Measurements from ENCODE around the gene KLF9.

Gene KLF9

GRCh38 chr9:70421272-70422180, 7.1 kb upstream of the KLF9 start:
- DNase-seq = no peak

GRCh38 chr9:70420441-70421271, 6.2 kb upstream of the KLF9 start:
- DNase-seq = peak; percentile 82

- DNase-seq = peak; percentile 71
Observed at GRCh38 chr9:70419556-70420440, 5.3 kb upstream of the KLF9 start.

GRCh38 chr9:70418822-70419555, 4.5 kb upstream of the KLF9 start:
- DNase-seq = peak; percentile 55

DNA sequence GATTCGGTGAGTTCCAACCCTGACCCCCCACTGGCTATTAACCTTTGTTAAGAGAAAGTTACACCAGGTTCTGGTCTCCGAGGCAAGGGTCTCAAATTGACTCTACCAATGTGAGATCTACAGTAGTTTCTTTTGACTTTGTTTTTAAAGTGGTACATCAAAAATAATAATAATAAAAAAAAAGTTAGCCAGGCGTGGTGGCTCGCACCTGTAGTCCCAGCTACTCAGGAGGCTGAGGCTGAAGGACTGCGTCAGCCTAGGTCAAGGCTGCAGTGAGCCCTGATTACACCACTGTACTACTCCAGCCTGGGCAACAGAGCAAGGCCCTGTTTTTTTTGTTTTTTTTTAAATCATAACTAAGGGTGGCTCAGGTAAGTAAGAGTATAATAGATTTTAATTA, 1.0 kb upstream of the KLF9 start:
- no peak for DNase-seq

GRCh38 chr9:70415041-70415440, 584 bp upstream of the KLF9 start:
- no peak for DNase-seq

DNA sequence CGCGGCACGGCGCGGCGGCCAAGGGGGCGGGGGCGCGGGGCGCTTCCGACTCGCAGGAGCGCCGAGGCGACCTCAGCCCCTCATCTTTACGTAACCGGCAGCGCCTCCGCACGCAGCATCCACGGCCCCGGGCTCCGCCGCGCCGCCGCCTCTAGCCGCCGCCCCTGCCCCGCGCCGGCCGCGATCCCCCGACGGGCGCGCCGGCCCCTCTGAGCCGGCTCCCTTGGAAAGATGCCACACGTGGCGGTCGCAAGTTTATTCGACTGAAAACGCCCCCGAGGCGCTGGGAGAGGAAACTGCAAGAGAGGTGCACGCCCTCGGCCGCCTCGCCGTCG, 1.0 kb downstream of the KLF9 start:
- peak; percentile 10 for DNase-seq

GRCh38 chr9:70412832-70413463, 1.5 kb downstream of the KLF9 start:
- peak; percentile 62 for DNase-seq

DNA sequence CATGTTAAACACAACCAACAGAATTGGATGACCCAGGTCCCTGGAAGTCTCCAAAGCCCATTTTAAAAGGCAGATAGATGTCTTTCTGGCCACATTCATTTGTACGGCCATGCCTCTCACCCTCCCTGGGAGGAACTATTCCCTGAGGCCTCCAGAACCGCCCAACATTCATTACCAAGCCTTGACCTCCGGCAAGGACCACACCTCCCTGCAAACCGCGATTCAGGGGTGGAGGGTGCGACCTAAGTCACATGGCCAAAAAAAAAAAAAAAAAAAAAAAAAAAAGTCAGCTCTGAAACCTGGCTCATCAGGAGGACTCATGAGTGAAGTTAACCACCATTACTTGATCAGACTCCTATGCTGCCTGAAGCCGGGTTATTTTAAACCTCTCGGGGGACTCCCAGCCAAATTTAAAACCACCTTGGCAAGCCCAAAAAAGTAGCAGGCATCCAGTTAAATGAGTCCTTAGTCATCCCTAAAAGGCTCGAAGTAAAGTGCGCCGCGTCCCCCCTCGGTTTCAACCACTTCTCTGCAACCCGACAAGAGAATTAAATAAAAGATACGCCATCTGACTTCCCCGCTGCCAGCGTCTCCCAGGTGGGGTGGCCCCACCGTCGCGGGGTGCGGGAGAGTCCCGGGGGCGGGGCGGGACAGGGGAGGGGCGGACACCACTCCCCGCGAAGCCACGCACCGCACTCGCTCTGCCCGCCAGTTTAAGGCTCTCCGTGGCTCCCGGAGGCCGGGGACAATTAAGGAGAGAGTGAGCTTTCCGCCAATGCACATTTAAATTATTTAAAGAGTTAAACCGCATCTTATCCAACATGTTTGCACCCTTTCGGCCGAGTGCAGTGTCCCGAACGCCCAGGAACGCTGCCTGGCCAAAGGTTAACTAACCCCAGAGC, 2.3 kb downstream of the KLF9 start:
- DNase-seq = no peak

GRCh38 chr9:70411121-70411929, 3.1 kb downstream of the KLF9 start:
- DNase-seq = no peak

DNA sequence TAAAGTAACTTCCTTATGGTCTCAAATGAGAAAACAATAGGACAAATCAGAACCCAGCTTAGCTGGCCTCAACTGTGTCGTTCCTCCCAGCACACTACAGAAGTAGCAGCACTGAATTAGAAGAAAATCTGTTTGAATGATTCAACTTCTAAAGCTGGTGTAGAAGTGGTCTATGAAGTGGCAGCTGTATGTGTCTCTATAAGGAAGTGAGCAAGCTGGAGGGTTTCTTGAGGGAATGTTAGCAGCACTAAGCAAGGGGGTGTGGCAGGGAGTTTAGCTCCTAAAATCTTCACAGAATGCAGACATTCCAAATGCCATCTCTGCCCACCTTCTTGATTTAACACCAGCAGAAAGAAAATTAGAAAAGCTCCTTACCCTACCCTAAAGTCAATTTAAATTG, 4.1 kb downstream of the KLF9 start:
- no peak for DNase-seq

DNA sequence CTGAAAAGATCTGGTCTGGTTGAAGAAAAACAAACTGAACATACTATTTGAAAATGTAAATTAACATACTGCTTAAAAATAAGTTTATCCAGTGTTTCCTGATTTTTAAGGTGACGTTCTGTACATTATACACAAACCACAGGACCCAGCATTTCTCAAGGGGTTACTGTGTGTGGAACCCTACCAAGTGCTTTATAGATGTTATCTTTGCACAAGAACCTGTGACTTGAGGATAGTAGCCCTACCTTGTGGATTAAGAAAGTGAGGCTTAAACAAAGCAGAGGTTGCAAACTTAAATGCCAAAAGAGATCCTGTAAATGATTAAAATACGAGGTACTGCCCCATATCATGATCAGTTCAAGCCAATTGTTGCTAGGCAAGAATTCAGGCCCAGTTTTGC, 4.7 kb downstream of the KLF9 start:
- no peak for DNase-seq

DNA sequence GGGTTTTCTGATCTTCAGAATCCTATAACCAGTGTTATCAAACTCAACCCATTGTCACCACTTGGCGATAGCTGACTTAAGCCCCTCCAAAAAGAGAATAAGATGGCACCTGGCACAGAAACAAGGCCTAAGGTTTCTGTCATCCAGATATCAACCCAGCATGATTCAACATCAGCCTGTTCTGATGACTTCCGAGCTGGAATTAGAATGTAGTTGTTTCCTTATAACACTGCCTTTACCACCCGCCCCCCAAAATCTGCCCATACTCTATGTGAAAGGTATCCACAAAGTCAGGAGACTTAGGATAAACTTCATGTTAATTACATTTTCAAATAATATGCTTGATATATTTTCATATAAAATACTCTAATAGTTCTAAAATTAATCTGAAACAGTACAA, 5.2 kb downstream of the KLF9 start:
- no peak for DNase-seq

DNA sequence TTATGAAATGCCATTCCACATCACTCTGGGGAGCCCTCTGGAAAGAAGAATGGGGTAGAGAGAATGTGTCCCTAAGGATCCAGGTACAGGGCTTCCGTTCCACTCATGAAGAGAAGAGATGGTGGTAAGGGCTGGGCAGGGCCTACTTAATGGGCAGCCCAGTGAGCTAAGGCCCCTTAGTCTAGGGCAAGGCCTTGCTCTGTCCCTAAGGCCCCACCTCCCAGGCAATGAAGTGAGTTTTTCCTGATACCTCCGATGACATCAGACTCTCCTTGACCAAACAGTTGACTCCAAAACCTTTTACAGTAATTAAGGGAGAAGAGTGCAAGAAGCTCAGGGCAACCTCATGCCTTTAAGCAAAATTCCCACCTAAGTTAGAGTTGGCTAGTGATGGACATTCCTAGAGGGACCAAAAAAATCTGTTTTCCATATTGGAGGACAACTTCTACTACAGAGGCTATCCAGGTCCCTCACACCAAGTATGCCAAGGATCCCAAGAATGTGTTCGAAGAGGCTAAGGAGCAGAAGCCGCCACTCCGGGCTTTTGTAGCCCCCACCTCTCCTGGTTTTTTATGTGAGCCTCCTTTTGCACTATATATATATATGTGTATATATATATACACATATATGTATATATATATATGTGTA, 5.9 kb downstream of the KLF9 start:
- no peak for DNase-seq

DNA sequence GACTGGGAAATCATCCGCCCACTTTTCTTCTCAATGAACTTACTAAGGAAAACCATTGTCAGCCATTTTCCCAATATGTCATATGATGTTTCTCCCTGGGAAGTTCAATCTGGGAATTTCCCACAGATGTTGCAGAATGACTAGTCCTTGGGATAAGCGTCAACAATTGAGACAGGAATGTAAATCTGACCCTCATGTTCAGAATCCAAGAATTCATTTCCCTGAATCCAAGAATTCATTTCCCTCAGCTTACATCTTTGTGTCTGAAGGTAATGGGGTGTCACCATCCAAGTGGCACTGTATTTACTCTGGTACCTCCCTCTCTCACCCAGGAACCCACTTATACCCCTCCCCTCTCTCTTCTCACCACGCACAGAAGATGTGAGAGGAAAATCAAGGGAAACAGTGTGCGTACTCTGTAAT, 7.4 kb downstream of the KLF9 start:
- peak; percentile 8 for DNase-seq

DNA sequence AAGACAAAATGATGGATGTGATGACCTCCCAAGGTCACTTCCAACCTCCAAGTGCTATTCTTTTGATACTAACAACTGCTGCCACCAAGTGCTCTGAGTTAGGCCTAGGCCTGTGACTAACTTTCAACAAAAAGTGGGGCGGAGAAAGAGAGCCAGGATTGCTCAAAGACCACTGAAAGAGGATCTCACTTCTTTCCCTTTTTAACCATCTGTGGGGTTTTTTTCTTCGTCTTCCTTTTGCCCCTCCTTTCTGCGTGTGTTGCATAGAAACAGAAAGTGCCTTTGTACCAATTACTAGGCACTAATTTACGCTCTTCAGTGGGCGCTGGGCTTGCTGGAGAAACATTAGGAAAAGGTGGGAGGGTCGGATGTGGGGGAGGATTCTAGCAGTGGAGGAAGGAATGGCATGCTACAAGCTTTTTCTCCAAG, 8.0 kb downstream of the KLF9 start:
- DNase-seq = no peak

DNA sequence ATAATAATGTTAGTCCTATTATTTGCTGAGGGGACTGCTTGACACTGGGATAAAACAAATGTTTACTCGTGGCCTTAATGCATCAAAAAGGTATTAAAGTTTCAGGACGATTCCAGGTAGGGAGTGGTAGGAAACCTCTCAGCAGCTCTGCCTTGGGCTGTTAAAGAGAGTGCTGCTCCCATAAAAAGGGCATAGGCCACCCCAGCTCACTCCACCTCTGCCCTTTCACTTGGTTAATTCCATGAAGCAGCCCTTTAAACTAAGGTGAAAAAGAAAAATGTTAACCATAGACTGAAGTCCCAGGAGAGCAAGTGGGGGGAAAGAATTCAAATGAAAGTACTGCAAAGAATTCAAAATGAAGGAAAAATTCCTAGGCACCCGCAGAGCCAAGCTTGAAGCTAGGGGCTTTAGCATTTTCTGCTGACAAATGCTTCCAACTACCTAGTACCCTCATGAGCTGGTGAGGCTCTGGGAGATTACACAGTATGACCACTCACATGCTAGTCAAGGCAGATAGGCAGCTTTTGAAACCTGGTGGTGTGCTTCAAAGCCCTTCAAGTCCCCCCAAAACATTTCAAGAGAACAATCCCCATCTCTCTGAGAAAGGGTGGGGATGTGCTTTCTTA, 8.5 kb downstream of the KLF9 start:
- no peak for DNase-seq

DNA sequence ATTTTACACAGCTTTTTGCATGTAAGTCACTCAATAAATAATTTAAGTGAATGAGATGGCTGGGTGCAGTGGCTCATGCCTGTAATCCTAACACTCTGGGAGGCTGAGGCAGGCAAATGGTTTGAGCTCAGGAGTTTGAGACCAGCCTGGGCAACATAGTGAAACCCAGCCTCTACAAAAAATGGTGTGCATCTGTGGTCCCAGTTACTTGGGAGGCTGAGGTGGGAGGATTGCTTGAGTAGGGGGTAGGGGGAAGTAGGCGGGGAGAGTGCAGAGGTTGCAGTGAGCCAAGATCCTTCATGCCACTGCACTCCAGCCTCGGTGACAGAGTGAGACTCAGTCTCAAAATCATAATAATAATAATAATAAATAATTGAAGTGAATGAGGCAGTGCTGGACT, 10.2 kb downstream of the KLF9 start:
- no peak for DNase-seq

DNA sequence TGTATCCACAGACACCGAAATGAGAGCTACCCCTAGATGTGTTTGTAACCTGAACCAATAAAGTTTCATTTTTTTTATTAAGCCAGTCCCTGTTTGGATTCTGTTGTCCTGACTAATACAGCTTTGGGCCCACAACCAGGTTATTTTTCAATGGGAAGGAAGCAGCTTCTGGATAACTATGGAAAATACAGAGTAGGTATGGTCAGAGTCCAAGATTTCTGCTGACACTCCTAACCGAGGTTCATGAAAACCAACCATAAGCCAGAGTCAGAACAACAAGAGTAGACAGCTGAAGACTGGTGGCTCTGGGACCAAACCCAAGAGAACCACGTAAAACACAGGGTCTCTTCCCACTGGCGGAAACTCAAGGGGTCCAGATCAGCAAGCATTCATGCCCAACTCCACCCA, 10.8 kb downstream of the KLF9 start:
- DNase-seq = no peak
